HG03439 (cell line): ENCODE results near the gene GPR176.
"Not testable (repeated sequence)": the region's sequence is repeated elsewhere in the genome, so short reads cannot be mapped to it uniquely, and the experiment has no call there.

ENCODE experiments used
- ATAC-seq: cut with Tn5 transposase; IDR thresholded peaks from one replicate; pipeline ENCODE4 v1.9.1; 2021; ENCODE audit warnings: mild to moderate bottlenecking, moderate library complexity; ENCODE audit not compliant: unreplicated experiment

The GPR176 gene

DNA sequence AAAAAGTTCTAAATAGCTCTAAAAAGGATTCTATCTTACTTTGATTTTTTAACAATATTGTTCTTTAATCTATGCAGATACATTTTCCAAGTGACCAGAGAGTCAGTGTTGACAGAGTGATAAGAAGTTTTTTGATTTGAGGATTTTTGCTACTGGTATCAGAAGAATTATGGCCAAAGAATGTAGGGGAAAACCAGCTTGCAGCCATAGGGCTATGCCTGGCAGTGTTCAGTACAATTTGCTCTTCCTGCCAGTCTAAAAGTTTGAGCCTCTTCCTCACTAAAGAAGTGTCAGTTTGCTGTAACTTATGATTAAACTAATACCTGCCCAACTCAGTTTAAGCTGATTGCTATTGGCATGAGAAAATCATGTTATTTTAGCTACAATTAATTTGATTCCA lies 102.2 kb downstream of the GPR176 start:
- no peak for ATAC-seq

DNA sequence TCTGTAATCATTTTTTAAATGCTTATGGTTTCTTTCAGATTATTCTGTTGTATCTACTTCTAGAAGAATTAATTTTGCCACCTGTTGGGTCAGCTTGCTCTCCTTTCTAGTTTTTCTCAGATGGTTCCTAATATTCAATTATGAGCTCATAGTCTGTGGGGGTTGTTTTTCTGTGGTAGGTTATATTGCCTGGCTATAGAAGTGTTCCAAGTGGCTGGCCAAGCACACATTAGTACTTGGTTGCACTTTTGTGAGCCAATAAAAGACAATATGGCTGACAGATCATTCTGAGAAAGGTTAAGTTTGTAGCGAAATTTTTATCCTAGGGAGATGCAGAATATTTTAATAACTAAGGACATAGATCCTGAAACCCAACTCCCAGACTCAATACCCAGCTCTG lies 105.6 kb downstream of the GPR176 start:
- ATAC-seq, result no peak

- ATAC-seq, result not testable (repeated sequence)
These were observed 107.4 kb downstream of the GPR176 start for GRCh38 chr15:39812651-39813050.

DNA sequence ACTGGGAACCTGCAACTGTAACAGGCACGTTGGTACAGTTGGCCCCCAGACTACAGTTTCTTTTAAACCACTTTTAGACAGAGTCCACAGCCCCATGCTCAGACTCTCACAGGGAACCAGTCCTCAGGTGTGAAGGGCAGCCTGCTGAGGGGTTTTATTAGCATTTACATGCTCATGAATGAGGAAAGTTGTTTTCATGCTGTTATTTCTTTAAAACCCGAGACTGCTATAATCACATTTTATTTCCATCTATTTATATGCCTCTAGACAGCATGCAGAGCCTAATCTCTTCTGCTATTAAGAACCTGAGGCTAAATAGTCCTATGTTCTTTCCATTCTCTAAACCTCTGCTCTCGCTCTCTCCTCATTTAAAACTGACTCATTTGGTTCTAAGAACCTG lies 111.2 kb downstream of the GPR176 start:
- no peak for ATAC-seq

- no peak for ATAC-seq
These were observed 112.3 kb downstream of the GPR176 start for GRCh38 chr15:39807791-39808190.

- no peak for ATAC-seq
These were observed 116.0 kb downstream of the GPR176 start for GRCh38 chr15:39804026-39804425.

DNA sequence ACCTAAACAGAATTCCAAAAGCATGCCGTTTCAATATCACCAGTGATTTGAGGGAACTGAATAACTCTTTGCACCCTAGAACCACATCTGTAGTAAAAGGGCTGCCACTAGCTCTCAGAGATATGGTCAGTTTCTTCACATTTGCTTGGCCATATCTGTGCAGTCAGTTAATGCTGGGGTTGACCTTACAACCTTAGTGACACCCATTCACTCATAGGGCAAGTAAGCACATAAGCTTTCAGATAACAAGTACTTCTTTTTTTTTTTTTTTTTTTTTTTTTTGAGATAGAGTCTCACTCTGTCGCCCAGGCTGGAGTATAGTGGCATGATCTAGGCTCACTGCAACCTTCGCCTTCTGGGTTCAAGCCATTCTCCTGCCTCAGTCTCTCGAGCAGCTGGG lies 117.0 kb downstream of the GPR176 start:
- ATAC-seq, result no peak

- no peak for ATAC-seq
These were observed 118.3 kb downstream of the GPR176 start for GRCh38 chr15:39801641-39802309.

GRCh38 chr15:39799552-39800011 lies 120.5 kb downstream of the GPR176 start:
- ATAC-seq, result no peak

DNA sequence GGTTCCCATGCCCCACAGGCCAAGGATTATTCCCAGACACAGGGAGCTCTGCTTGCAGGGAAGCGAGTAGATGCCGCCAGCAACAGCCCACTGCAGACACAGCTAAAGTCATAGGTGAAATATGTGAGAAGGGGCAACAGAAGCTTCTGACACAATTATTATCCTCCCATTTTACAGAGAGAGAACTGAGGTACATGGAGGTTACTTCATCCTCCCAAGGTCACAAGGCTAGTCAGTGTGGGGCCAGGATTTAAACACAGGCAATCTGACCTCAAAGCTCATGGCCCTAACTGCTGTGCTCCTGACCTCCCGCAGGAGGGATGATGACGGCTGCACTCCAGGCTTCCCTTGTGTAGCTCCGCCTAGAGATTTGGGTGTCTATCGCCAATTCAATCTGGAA lies 121.7 kb downstream of the GPR176 start:
- no peak for ATAC-seq

DNA sequence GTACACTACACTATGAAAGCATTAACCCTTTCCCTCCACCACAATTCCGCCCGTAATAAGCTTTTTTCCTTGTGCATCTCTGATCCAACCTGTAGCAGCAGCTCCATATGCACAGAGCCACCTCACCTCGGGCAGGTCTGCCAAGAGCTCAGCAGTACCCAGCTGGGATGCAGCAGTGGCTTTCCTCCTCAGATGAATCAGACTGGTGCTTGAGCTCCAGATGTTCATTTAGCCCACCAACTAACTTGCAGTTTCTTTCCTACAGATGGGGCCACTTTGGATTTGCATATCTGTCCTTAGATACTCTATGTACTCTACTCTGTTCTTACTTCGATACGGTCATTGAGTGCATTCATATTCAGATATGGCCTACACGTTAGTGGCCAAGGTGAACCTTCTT lies 122.7 kb downstream of the GPR176 start:
- ATAC-seq, result no peak

DNA sequence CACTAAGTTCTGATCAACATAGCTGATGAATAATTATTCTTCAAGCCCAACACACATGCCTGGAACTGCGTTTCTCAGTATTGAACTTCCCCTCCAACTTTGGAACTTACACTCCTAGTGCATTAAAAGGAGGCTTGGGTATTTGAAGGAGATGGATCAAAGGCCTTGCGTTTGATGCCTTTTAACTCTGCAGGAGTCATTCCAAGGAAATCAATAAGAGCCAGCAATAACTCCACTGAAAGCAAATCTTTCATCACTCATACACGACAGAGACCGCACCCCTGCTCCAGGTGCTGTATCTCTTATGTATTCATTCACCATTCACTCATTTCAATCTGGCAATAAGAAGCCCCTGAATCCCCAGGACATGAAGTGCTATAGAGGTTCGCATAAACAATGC lies 123.5 kb downstream of the GPR176 start:
- no peak for ATAC-seq

GRCh38 chr15:39795486-39795885 lies 124.6 kb downstream of the GPR176 start:
- ATAC-seq, result no peak

DNA sequence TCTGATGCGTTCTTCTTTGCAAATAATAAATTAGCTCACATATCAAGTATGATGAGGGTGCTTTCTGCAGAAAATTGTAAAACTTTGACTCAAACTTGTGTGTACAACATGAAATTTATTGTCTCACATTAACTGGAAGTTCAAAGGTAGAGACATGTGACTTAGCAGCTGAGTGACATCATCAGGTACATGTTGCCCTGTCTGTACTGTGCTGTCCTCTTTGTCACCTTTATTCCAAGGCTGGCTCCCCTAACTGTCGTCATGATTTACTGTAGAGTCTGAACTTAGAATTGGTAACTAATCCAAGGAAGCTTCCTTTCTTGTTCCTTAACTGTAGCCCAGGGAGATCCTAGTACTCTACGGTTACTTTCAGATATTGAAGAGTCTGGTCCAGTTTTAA lies 125.1 kb downstream of the GPR176 start:
- no peak for ATAC-seq

DNA sequence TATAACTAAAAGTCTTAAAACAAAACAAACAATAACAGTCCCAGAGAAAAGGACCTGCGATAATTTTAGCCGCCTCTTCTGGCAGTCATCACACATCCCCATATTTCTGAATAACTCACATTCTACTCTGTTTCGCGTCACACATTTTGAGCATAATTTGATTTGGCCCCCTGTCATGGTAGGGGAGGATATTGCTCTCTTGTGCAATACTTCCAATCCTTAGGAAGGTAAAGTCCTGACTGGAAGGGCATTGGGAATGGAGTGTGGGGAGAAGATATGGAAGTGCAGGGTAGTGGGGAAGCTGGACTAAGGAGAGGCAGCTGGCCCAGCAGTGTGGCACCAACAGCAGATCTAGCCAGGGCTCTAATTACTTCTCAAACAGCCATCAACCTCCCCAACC lies 126.1 kb downstream of the GPR176 start:
- ATAC-seq, result no peak

DNA sequence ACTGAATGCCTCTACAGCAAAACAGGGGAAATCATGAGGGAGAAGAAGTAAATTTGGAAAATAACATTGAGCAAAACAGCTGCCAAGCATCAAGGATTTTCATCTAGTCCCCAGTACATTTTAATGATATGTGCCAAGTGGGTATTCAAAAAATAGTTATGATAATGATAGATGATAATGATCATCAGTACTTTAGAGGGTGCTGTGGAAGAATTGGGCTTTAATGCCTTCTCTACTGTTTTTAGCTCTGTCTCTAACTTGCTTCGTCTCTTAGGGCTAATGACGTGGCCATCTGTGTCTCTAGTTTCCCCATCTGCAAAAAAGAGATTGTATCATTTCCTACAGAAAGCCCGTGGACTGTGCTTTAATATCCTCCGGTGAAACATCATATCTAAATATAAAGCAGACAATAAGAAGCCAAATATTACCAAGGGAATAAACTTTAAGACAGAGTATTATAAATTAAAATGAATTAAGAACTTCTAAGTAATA lies 127.2 kb downstream of the GPR176 start:
- no peak for ATAC-seq

DNA sequence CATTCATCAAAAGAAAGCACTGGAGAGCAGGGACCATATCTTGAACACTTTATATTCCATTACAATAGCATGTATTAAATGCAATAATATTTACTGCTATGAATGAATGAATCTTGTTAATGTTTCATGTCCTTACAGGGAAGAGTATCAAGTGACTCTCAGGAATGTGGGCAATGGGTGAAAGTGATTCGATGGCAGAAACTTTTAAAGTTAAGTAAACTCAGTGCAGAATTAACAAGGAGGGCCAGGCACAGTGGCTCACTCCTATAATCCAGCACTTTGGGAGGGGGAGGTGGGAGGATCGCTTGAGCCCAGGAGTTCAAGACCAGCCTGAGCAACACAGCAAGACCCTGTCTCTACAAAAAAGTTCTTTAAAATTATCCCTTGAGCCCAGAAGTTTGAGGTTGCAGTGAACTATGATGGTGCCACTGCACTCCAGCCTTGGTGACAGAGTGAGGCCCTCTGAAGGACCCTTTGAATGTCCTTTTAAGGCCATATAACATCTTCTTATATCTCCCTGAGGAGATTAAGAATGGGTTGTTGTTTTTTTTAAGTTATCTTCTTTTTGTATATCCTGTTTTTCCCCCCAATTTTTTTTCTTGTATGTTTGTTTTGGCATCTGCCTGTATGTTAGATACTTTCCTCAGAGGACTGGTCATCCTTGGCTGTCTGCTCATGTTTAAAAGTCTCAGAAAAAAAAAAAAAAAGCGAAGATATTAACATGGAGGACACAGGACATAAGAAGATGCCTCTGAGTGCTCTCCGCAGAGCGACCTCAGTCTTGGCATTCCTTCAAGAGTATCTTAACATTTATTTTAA lies 127.8 kb downstream of the GPR176 start:
- ATAC-seq, result no peak

DNA sequence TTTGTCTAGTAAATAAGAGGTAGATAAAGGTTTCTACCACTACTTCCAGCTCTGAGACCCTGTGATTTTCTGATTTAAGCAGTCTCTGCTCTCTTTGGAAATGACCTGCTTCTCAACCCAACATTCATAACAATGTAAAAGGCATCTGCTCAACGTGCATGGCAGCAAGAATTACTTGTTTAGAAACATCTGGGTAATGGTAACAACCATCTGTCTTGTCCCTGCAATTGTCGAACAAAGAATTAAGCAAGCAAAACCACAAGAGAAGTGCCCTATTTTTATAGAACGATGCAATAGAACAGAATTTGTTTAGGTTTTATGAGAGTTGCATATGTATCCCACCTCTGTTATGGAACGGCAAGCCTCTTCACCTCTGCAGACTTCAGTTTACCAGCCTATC lies 130.3 kb downstream of the GPR176 start:
- ATAC-seq, result no peak

DNA sequence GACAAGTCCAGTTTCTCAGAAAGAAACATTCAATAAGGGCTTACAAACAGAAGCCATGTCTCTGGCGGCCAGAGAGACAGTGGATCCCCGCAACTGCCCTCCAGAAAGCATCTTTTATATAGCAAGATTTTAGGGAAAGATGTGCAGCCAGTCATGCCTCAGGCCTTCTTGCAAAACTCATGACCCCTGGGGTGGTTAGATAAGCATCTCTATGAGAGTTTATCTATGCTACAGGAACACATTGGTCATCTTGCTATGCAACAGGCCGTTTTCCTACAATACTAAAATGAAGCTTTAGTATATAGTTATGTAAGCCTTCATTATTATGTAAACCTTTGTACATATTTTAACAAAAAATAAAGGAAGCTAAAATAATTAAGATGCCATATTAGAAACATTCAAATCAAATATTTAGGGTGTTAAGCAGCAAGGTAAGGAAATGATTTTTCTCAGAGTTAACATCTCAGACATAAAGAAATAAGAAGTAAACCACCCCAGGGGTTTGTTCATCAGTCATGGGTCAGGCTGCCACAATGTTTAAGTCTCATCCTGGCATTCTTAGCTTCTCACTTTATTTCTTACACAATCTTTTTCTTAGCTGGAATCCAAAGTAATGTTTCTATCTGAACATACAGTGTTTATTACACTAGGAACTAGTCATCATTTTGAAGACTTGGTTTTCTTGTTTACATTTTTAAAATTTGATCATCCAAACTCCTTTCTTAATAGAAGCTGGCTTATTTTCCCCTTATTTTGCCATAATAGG lies 131.1 kb downstream of the GPR176 start:
- ATAC-seq, result no peak

DNA sequence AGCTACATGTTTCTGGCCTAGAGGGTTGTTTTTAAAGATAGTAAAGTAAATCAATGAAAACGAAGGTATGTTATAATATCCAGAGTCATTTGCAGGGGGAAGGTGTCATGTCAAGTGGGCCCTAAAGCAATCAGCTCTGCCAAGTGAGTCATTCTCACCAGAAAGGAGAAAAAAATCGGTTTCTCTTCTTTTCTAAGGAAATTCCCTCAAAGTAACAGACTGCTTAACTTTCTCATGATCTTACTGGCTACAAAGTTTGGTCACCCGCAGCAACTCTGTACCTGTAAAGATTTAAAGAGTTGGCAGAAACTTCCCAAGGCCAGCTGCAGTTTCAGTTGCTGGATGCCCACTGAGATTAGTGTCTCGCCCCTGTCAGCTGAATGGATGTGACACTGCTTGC lies 132.0 kb downstream of the GPR176 start:
- no peak for ATAC-seq

- no peak for ATAC-seq
These were observed 132.6 kb downstream of the GPR176 start for GRCh38 chr15:39787479-39787878.
